Islet precursor cell (in vitro differentiated cells): ENCODE results near the gene UMAD1.
"Not testable (repeated sequence)": the region's sequence is repeated elsewhere in the genome, so short reads cannot be mapped to it uniquely, and the experiment has no call there.

Source experiments
- DNase-seq: peaks from one replicate; pipeline ENCODE4 v3.0.0-alpha.2; 2018

UMAD1 gene

GRCh38 chr7:7808156-7808555 is 167.6 kb downstream of the UMAD1 start:
- no peak for DNase-seq

GRCh38 chr7:7808626-7809025 is 168.1 kb downstream of the UMAD1 start:
- DNase-seq = no peak

GRCh38 chr7:7810380-7810779 is 169.8 kb downstream of the UMAD1 start:
- no peak for DNase-seq

GRCh38 chr7:7810826-7811225 is 170.3 kb downstream of the UMAD1 start:
- no peak for DNase-seq

- no peak for DNase-seq
These were observed 171.6 kb downstream of the UMAD1 start for GRCh38 chr7:7812112-7812511.

GRCh38 chr7:7815395-7815794 is 174.8 kb downstream of the UMAD1 start:
- DNase-seq = no peak

- no peak for DNase-seq
These were observed 175.5 kb downstream of the UMAD1 start for GRCh38 chr7:7816084-7816483.

GRCh38 chr7:7816816-7817536 is 176.4 kb downstream of the UMAD1 start:
- DNase-seq = no peak

- DNase-seq = no peak
These were observed 177.2 kb downstream of the UMAD1 start for GRCh38 chr7:7817748-7818147.

- DNase-seq = not testable (repeated sequence)
These were observed 177.6 kb downstream of the UMAD1 start for GRCh38 chr7:7818179-7818578.

- DNase-seq = no peak
These were observed 179.1 kb downstream of the UMAD1 start for GRCh38 chr7:7819442-7820247.

GRCh38 chr7:7820409-7820808 is 179.9 kb downstream of the UMAD1 start:
- DNase-seq = no peak

- DNase-seq = no peak
These were observed 180.4 kb downstream of the UMAD1 start for GRCh38 chr7:7820939-7821338.

- DNase-seq = no peak
These were observed 181.0 kb downstream of the UMAD1 start for GRCh38 chr7:7821517-7821916.

- DNase-seq = not testable (repeated sequence)
These were observed 184.7 kb downstream of the UMAD1 start for GRCh38 chr7:7825294-7825693.

GRCh38 chr7:7829667-7830066 is 189.1 kb downstream of the UMAD1 start:
- peak; percentile 48 for DNase-seq

GRCh38 chr7:7830122-7830878 is 189.7 kb downstream of the UMAD1 start:
- DNase-seq = peak; percentile 64

- DNase-seq = no peak
These were observed 192.0 kb downstream of the UMAD1 start for GRCh38 chr7:7832518-7832917.

GRCh38 chr7:7834761-7835160 is 194.2 kb downstream of the UMAD1 start:
- no peak for DNase-seq

GRCh38 chr7:7841027-7841426 is 200.5 kb downstream of the UMAD1 start:
- DNase-seq = no peak

- DNase-seq = no peak
These were observed 202.7 kb downstream of the UMAD1 start for GRCh38 chr7:7843240-7843639.

- no peak for DNase-seq
These were observed 203.4 kb downstream of the UMAD1 start for GRCh38 chr7:7843972-7844371.

GRCh38 chr7:7848246-7848645 is 207.7 kb downstream of the UMAD1 start:
- DNase-seq = no peak

GRCh38 chr7:7848892-7849291 is 208.3 kb downstream of the UMAD1 start:
- DNase-seq = no peak
